SU-DHL-6 (cell line): ENCODE measurements around the gene GPI.

Source experiments
- EZH2phosphoT487 ChIP-seq: fragments of 200-600 bp; sonication (generic), shearing (Covaris generic); conservative IDR thresholded peaks from 2 replicates; pipeline ENCODE4 v1.6.1; 2018; ENCODE audit warnings: mild to moderate bottlenecking, antibody characterized with exemption, low read length, moderate library complexity, mixed read lengths
- TF ChIP-seq, protein P1 (sequence below): fragments of 200-600 bp; sonication (generic); IDR thresholded peaks from one replicate; pipeline ENCODE4 v1.5.1; 2017; ENCODE audit warnings: antibody characterized with exemption, mild to moderate bottlenecking, low read length, moderate library complexity; ENCODE audit not compliant: insufficient read depth, poor library complexity, severe bottlenecking

DNA sequence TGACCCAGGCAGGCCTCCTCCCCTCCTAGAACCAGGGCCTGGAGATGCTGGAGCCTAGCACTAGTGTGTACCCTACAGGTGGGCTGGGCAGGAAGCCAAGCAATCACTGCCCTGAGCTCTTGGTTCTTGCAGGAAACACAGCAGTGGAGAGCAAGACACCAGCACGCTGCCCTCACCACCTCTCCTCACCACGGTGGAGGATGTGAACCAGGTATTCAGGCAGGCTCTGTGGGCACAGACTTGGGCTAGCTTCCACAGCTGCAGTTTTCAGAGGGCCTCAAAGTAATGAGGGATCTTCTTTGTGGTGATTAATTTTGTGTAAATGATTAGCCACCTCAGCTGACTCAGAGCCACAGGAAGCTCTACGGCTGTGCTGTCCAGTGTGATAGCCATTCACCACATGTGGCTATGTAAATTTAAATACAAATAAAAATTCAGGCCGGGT is 13.6 kb upstream of the GPI start:
- TF ChIP-seq, protein P1, sequence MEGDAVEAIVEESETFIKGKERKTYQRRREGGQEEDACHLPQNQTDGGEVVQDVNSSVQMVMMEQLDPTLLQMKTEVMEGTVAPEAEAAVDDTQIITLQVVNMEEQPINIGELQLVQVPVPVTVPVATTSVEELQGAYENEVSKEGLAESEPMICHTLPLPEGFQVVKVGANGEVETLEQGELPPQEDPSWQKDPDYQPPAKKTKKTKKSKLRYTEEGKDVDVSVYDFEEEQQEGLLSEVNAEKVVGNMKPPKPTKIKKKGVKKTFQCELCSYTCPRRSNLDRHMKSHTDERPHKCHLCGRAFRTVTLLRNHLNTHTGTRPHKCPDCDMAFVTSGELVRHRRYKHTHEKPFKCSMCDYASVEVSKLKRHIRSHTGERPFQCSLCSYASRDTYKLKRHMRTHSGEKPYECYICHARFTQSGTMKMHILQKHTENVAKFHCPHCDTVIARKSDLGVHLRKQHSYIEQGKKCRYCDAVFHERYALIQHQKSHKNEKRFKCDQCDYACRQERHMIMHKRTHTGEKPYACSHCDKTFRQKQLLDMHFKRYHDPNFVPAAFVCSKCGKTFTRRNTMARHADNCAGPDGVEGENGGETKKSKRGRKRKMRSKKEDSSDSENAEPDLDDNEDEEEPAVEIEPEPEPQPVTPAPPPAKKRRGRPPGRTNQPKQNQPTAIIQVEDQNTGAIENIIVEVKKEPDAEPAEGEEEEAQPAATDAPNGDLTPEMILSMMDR = no peak
- TF ChIP-seq EZH2phosphoT487 = no peak
